IMR-90 (cell line): ENCODE measurements around the gene AVPR2. TPM values are rescaled to one million over a fixed set of nuclear protein-coding genes. Genes with fewer than 3 reads are reported as not detected.

Source experiments
- ATAC-seq: fragments of 200-7000 bp; cut with Tn5 transposase; 2 replicates; pipeline ENCODE4 v1.9.1; 2020; ENCODE audit warnings: low read depth, mild to moderate bottlenecking, moderate library complexity
- BruUV-seq: library from RNA; stranded (reverse); fragments of 400-500 nt; replicated peaks from 2 replicates; lab custom pipeline; 2021; lab: Mats Ljungman, UMichigan
- CTCF ChIA-PET: fragments of 300-600 bp; formaldehyde crosslinking; extraction: SDS; loops from one replicate; lab custom pipeline; 2021; ENCODE audit warnings: antibody characterized with exemption; lab: Yijun Ruan, JAX
- POLR2A ChIA-PET: fragments of 300-600 bp; sonication (Branson Sonifier 250); formaldehyde crosslinking; loops from one replicate; lab custom pipeline; 2022; ENCODE audit warnings: antibody characterized with exemption; ENCODE audit not compliant: unreplicated experiment; lab: Charles Lee
- DNase-seq: peaks from one replicate; pipeline ENCODE4 v3.0.0; 2013
- H2AFZ ChIP-seq: replicated peaks from 2 replicates; pipeline ENCODE3; 2013; ENCODE audit warnings: low read length, mild to moderate bottlenecking; ENCODE audit not compliant: poor library complexity
- H2AK5ac ChIP-seq: 2 replicates; pipeline ENCODE4 v1.6.1; 2013; ENCODE audit warnings: low read depth, low read length, inconsistent platforms
- H2AK9ac ChIP-seq: replicated peaks from 2 replicates; pipeline ENCODE3; 2013; ENCODE audit warnings: mild to moderate bottlenecking, low read depth, low read length, moderate library complexity; ENCODE audit not compliant: poor library complexity
- H2BK120ac ChIP-seq: 2 replicates; pipeline ENCODE4 v1.6.1; 2013; ENCODE audit warnings: low read depth, low read length, inconsistent platforms
- H2BK15ac ChIP-seq: 3 replicates; pipeline ENCODE4 v1.6.1; 2013; ENCODE audit warnings: low read depth, low read length, inconsistent platforms
- H2BK20ac ChIP-seq: 2 replicates; pipeline ENCODE4 v1.6.1; 2013; ENCODE audit warnings: low read depth, mild to moderate bottlenecking, inconsistent platforms, low read length, moderate library complexity
- H2BK5ac ChIP-seq: 2 replicates; pipeline ENCODE4 v1.6.1; 2013; ENCODE audit warnings: mild to moderate bottlenecking, low read depth, low read length, inconsistent platforms; ENCODE audit not compliant: poor library complexity, severe bottlenecking
- H3K14ac ChIP-seq: replicated peaks from 2 replicates; pipeline ENCODE4 v1.6.1; 2013; ENCODE audit warnings: low read depth, low read length, inconsistent platforms
- H3K18ac ChIP-seq: 2 replicates; pipeline ENCODE4 v1.6.1; 2013; ENCODE audit warnings: low read depth, low read length, control low read depth
- H3K23ac ChIP-seq: 2 replicates; pipeline ENCODE4 v1.6.1; 2013; ENCODE audit warnings: low read depth, low read length, inconsistent platforms
- H3K27ac ChIP-seq: 2 replicates; pipeline ENCODE4 v1.5.1; 2013; ENCODE audit warnings: mild to moderate bottlenecking, control low read depth, low read length; ENCODE audit not compliant: insufficient read depth
- H3K27me3 ChIP-seq: 2 replicates; pipeline ENCODE4 v1.6.1; 2013; ENCODE audit warnings: low read length; ENCODE audit not compliant: control insufficient read depth, insufficient read depth
- H3K36me3 ChIP-seq: 2 replicates; pipeline ENCODE4 v1.6.1; 2013; ENCODE audit warnings: low read length, mixed read lengths; ENCODE audit not compliant: control insufficient read depth, insufficient read depth
- H3K4ac ChIP-seq: 2 replicates; pipeline ENCODE4 v1.6.1; 2013; ENCODE audit warnings: low read depth, low read length, inconsistent platforms
- H3K4me1 ChIP-seq: 2 replicates; pipeline ENCODE4 v1.6.1; 2013; ENCODE audit warnings: low read length, mixed read lengths; ENCODE audit not compliant: control insufficient read depth, insufficient read depth
- H3K4me2 ChIP-seq: 2 replicates; pipeline ENCODE4 v1.6.1; 2013; ENCODE audit warnings: low read depth, mild to moderate bottlenecking, control low read depth, low read length, moderate library complexity
- H3K4me3 ChIP-seq: 2 replicates; pipeline ENCODE4 v1.5.1; 2013; ENCODE audit warnings: low read depth, mild to moderate bottlenecking, control low read depth, low read length, moderate library complexity; ENCODE audit not compliant: insufficient read depth
- H3K56ac ChIP-seq: 2 replicates; pipeline ENCODE4 v1.6.1; 2013; ENCODE audit warnings: low read length, inconsistent platforms; ENCODE audit not compliant: insufficient read depth; ENCODE audit errors: extremely low read depth
- H3K79me1 ChIP-seq, 2 experiments: 2 replicates each; pipeline ENCODE4 v1.6.1; 2013; ENCODE audit warnings: low read length in 2 of 2, inconsistent platforms in 1 of 2, low read depth in 1 of 2
- H3K9ac ChIP-seq: 2 replicates; pipeline ENCODE4 v1.6.1; 2013; ENCODE audit warnings: low read depth, low read length, control low read depth
- H3K9me1 ChIP-seq: 2 replicates; pipeline ENCODE4 v1.6.1; 2013; ENCODE audit warnings: low read length, inconsistent platforms; ENCODE audit not compliant: insufficient read depth
- H3K9me3 ChIP-seq: 2 replicates; pipeline ENCODE4 v1.6.1; 2013; ENCODE audit warnings: low read length; ENCODE audit not compliant: control insufficient read depth, insufficient read depth
- H4K20me1 ChIP-seq: 2 replicates; pipeline ENCODE4 v1.6.1; 2013; ENCODE audit warnings: low read length, inconsistent platforms; ENCODE audit not compliant: insufficient read depth
- H4K5ac ChIP-seq: 2 replicates; pipeline ENCODE4 v1.6.1; 2013; ENCODE audit warnings: mild to moderate bottlenecking, low read depth, low read length, control low read depth
- H4K8ac ChIP-seq, 2 experiments: 2 replicates each; pipeline ENCODE4 v1.6.1; 2013; ENCODE audit warnings: low read depth in 2 of 2, low read length in 2 of 2, control low read depth in 1 of 2, inconsistent platforms in 1 of 2
- H4K91ac ChIP-seq: 2 replicates; pipeline ENCODE4 v1.6.1; 2013; ENCODE audit warnings: low read depth, low read length, inconsistent platforms; ENCODE audit not compliant: insufficient read depth
- MAFK ChIP-seq: IDR thresholded peaks from 2 replicates; pipeline ENCODE4 v1.6.1; 2012; ENCODE audit warnings: low read depth, low read length, improper control_type of control experiment
- MXI1 ChIP-seq: IDR thresholded peaks from 2 replicates; pipeline ENCODE4 v1.6.1; 2012; ENCODE audit warnings: low read depth, mild to moderate bottlenecking, low read length, moderate library complexity, borderline replicate concordance
- POLR2A ChIP-seq: IDR thresholded peaks from 2 replicates; pipeline ENCODE4 v1.6.1; 2012; ENCODE audit warnings: mild to moderate bottlenecking, low read depth, low read length
- RCOR1 ChIP-seq: IDR thresholded peaks from 2 replicates; pipeline ENCODE4 v1.6.1; 2012; ENCODE audit warnings: mild to moderate bottlenecking, low read length, improper control_type of control experiment; ENCODE audit not compliant: insufficient replicate concordance
- RFX5 ChIP-seq: IDR thresholded peaks from 2 replicates; pipeline ENCODE4 v1.8.0; 2012; ENCODE audit warnings: low read depth, mild to moderate bottlenecking, low read length, moderate library complexity
- WGBS, 2 experiments: methylation state at CpG; one replicate each; pipeline versions ENCODE4 v1.1.5 to v1.1.7; 2013; ENCODE audit warnings: missing lambda C conversion rate in 2 of 2; ENCODE audit not compliant: insufficient read length in 1 of 2; ENCODE audit errors: extremely low coverage in 2 of 2; 5-methylcytosine and 5-hydroxymethylcytosine counted together
- dilution Hi-C: fragments of 300-500 bp; cut with HindIII; formaldehyde crosslinking; loops from one replicate; pipeline ENCODE4 v1.14.3; 2018; ENCODE audit warnings: low sequenced_read_pairs; ENCODE audit not compliant: unreplicated experiment
- in situ Hi-C: fragments of 300-500 bp; cut with MboI; formaldehyde crosslinking; loops from 3 replicates; pipeline ENCODE4 v1.14.3; 2019; ENCODE audit warnings: low sequenced_read_pairs, inconsistent platforms, mixed read lengths
- intact Hi-C: fragments of 100-400 bp; cut with micrococcal nuclease; formaldehyde crosslinking; loops from 2 replicates; pipeline ENCODE4 v1.10.0; 2022
- polyA plus RNA-seq, 3 experiments: library from polyadenylated mRNA; depleted of rRNA; stranded (reverse); fragments of >200 nt; gene quantifications; 2 replicates each; pipeline ENCODE4 v1.2.3, GENCODE V29; 2012; ENCODE audit warnings: low replicate concordance in 1 of 3
- total RNA-seq: library from RNA; depleted of rRNA; stranded (reverse); fragments of >200 nt; gene quantifications from 2 replicates; pipeline ENCODE4 v1.2.3, GENCODE V29; 2012
- TF ChIP-seq, protein P1 (sequence below): conservative IDR thresholded peaks from 2 replicates; pipeline ENCODE4 v1.5.1; 2012; ENCODE audit warnings: mild to moderate bottlenecking, low read depth, low read length, improper control_type of control experiment

The AVPR2 gene
- total and polyA plus RNA-seq, 2 of the 4 experiments (the other 2 are of a cell fraction), result not detected

DNA sequence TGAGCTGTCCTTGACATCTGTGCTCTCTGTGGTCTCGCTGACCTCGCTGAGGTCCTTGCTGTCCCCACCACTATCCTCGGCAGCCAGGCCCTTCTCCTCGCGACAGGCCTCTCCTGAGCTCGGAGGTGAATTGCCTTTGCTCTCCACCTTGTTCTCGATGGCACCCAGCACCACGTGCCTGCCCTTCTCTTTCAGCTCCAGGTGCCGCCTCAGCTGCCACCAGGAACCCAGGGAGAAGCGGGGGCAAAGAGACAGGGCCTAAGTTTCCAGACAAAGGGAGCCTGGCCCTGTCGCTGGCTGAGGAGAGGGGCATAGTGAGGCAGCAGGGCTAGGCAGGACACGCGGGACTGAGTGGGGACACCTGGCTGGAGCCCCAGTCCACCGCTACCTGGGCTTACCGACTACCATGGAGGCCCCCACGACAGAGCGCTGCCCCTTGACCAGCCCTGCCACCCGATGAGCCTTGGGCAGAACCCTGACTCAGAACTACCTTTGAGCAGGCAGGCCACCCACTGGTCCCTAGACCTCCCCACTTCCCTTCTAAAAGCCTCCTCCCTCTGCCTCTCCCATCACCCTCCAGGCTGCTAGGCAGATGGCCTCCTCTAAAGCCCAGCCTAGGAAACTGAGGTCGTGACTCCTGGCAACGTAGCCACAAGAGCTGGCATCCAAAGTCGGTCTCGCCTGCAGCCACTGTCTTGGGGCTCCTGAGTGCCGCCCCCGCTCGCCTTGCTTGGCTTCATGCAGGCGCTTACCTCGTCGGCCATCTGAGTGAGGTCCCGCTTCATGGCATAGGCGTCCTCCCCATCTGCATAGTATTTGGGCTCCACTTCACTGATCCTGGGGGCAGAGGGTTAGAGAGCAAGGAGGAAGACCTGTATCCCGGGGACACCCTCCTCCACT is 25.8 kb downstream of the AVPR2 start (continued):
- no peak for TF ChIP-seq RCOR1

DNA sequence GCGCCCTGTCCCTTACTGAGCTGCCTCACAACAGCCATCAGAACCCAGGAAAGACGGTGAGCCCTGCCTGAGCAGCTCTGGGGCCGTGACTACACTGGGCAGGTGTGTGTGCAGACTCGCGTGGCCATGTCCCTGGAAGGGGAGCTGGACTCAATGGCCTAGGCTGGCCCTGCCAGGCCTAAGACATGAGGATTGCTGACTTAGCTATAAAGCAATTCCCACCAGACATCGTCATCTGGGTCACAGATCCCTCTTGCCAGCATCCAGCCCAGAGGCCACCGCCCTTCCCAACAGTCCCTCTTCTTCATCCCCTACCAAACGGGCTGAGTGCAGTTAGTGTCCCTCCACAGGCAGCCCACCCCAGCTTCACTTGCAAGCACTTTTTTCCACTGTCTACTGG is 26.7 kb downstream of the AVPR2 start:
- H3K9me3 ChIP-seq, result no peaks in the 10 kb centered on the region
- H3K36me3 ChIP-seq, result peaks cover 23% of the 10 kb centered on the region
- H3K14ac ChIP-seq, result no peak overlapping the region
- no peak overlapping the region for H2BK120ac ChIP-seq
- H4K5ac ChIP-seq, result no peak overlapping the region
- no peak overlapping the region for H3K9ac ChIP-seq
- DNase-seq (no peak), ATAC-seq (no peak)
- H2AK9ac ChIP-seq, result no peak overlapping the region
- BruUV-seq, result no TSS peak
- H2BK20ac ChIP-seq, result no peak overlapping the region
- no peak overlapping the region for H2BK15ac ChIP-seq
- H3K27me3 ChIP-seq, result no peaks in the 10 kb centered on the region
- H3K27ac ChIP-seq, result no peak overlapping the region
- TF ChIP-seq MXI1, result no peak
- no peak for TF ChIP-seq POLR2A
- TF ChIP-seq, protein P1, sequence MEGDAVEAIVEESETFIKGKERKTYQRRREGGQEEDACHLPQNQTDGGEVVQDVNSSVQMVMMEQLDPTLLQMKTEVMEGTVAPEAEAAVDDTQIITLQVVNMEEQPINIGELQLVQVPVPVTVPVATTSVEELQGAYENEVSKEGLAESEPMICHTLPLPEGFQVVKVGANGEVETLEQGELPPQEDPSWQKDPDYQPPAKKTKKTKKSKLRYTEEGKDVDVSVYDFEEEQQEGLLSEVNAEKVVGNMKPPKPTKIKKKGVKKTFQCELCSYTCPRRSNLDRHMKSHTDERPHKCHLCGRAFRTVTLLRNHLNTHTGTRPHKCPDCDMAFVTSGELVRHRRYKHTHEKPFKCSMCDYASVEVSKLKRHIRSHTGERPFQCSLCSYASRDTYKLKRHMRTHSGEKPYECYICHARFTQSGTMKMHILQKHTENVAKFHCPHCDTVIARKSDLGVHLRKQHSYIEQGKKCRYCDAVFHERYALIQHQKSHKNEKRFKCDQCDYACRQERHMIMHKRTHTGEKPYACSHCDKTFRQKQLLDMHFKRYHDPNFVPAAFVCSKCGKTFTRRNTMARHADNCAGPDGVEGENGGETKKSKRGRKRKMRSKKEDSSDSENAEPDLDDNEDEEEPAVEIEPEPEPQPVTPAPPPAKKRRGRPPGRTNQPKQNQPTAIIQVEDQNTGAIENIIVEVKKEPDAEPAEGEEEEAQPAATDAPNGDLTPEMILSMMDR, result no peak
- no peak for TF ChIP-seq RFX5
- TF ChIP-seq MAFK, result peak; percentile 68
- in situ Hi-C loops (no loop called here), intact Hi-C loops (no loop called here), dilution Hi-C loops (no loop called here)
- CTCF ChIA-PET, result no interaction called here
- H3K56ac ChIP-seq, result no peak overlapping the region
- H3K79me1 ChIP-seq, result peaks cover 4 to 16% of the 10 kb centered on the region in 2 experiments; a peak in 2 of 4 replicates
- H3K4me3 ChIP-seq, result no peak overlapping the region
- 60% methylated on average over 4 of the region's 8 CpGs; no CpG with 5 or more reads in 1 of the 2 experiments for WGBS, 2 experiments
- H2AFZ ChIP-seq, result peak overlapping the region; percentile 39
- H3K18ac ChIP-seq, result no peak overlapping the region
- no peak overlapping the region for H4K91ac ChIP-seq
- H2BK5ac ChIP-seq, result no peak overlapping the region
- H3K9me1 ChIP-seq, result no peaks in the 10 kb centered on the region; the same call in 1 of the 2 replicates
- no peak overlapping the region for H3K4ac ChIP-seq
- H3K4me1 ChIP-seq, result peaks cover 4% of the 10 kb centered on the region
- POLR2A ChIA-PET, result no interaction called here
- no peak overlapping the region for H3K4me2 ChIP-seq
- no peak overlapping the region for H4K8ac ChIP-seq
- peaks cover 20% of the 10 kb centered on the region for H4K20me1 ChIP-seq
- H2AK5ac ChIP-seq, result no peak overlapping the region
- no peak overlapping the region for H3K23ac ChIP-seq
